Naive thymus-derived CD4-positive, alpha-beta T cell (primary cell): ENCODE data around the gene SETD5. TPM values are rescaled to one million over a fixed set of nuclear protein-coding genes. Genes with fewer than 3 reads are reported as not detected.

Experiments used
- ATAC-seq: fragments of 150-1000 bp; cut with Tn5 transposase; 2 replicates; pipeline ENCODE4 v1.10.0; 2021; ENCODE audit warnings: mild to moderate bottlenecking, moderate library complexity
- CTCF ChIA-PET: fragments of 350-600 bp; sonication (Branson Sonifier 250); formaldehyde crosslinking; loops from one replicate; lab custom pipeline; 2021; ENCODE audit warnings: antibody characterized with exemption; lab: Charles Lee
- POLR2A ChIA-PET: fragments of 350-600 bp; sonication (Branson Sonifier 250); formaldehyde crosslinking; loops from one replicate; lab custom pipeline; 2021; ENCODE audit warnings: antibody characterized with exemption, inconsistent platforms; lab: Charles Lee
- DNase-seq, 9 donors: peaks; one replicate each; pipeline versions ENCODE4 v3.0.0 to v3.0.0-alpha.2; 2020 to 2022; ENCODE audit warnings: mixed read lengths in 1 of 9
- H3K27ac ChIP-seq: one replicate; pipeline ENCODE4 v1.7.0; 2013; ENCODE audit warnings: mild to moderate bottlenecking, low read depth, low read length, moderate library complexity
- H3K27me3 ChIP-seq, 2 donors: one replicate each; pipeline ENCODE4 v1.7.0; 2013; ENCODE audit warnings: low read length in 2 of 2, mild to moderate bottlenecking in 2 of 2, moderate library complexity in 2 of 2; ENCODE audit not compliant: control insufficient read depth in 2 of 2, insufficient read depth in 2 of 2
- H3K36me3 ChIP-seq, 3 experiments: 1 replicate in 2 of 3; 2 replicates in 1 of 3; pipeline ENCODE4 v1.7.0; 2013; ENCODE audit warnings: low read length in 3 of 3, mild to moderate bottlenecking in 3 of 3, moderate library complexity in 1 of 3; ENCODE audit not compliant: insufficient read depth in 3 of 3, control insufficient read depth in 2 of 3
- H3K4me1 ChIP-seq, 2 donors: one replicate each; pipeline ENCODE4 v1.7.0; 2013; ENCODE audit warnings: low read length in 2 of 2, mild to moderate bottlenecking in 2 of 2, moderate library complexity in 1 of 2; ENCODE audit not compliant: control insufficient read depth in 2 of 2, insufficient read depth in 2 of 2
- H3K4me3 ChIP-seq: 2 replicates; pipeline ENCODE4 v1.7.0; 2013; ENCODE audit warnings: mild to moderate bottlenecking, low read length
- H3K9me3 ChIP-seq, 3 experiments: 1 replicate in 2 of 3; 2 replicates in 1 of 3; pipeline ENCODE4 v1.7.0; 2013; ENCODE audit warnings: low read length in 3 of 3; ENCODE audit not compliant: control insufficient read depth in 2 of 3
- H3K27ac Mint-ChIP-seq, 9 donors: one replicate each; pipeline ENCODE4 v1.8.0; 2020 to 2022; ENCODE audit warnings: mixed read lengths in 9 of 9, mild to moderate bottlenecking in 8 of 9, moderate library complexity in 5 of 9, inconsistent platforms in 2 of 9
- H3K27me3 Mint-ChIP-seq, 5 donors: one replicate each; pipeline ENCODE4 v1.8.0; 2021 to 2022; ENCODE audit warnings: mixed read lengths in 5 of 5, mild to moderate bottlenecking in 1 of 5
- H3K36me3 Mint-ChIP-seq, 5 donors: one replicate each; pipeline ENCODE4 v1.8.0; 2020 to 2022; ENCODE audit warnings: mixed read lengths in 5 of 5, mild to moderate bottlenecking in 3 of 5, inconsistent platforms in 1 of 5
- H3K4me1 Mint-ChIP-seq, 7 donors: one replicate each; pipeline ENCODE4 v1.8.0; 2020 to 2022; ENCODE audit warnings: mixed read lengths in 7 of 7, mild to moderate bottlenecking in 3 of 7, inconsistent platforms in 1 of 7
- H3K4me3 Mint-ChIP-seq, 10 donors: one replicate each; pipeline ENCODE4 v1.8.0; 2020 to 2022; ENCODE audit warnings: mild to moderate bottlenecking in 10 of 10, mixed read lengths in 10 of 10, moderate library complexity in 6 of 10, inconsistent platforms in 2 of 10
- H3K9me3 Mint-ChIP-seq, 11 donors: one replicate each; pipeline ENCODE4 v1.8.0; 2020 to 2022; ENCODE audit warnings: mixed read lengths in 11 of 11, mild to moderate bottlenecking in 4 of 11, inconsistent platforms in 1 of 11, moderate library complexity in 1 of 11
- intact Hi-C, 2 donors: fragments of 100-400 bp; cut with micrococcal nuclease; formaldehyde crosslinking; loops; one replicate each; pipeline ENCODE4 v1.15.1; 2023
- polyA plus RNA-seq, 2 donors: library from polyadenylated mRNA; unstranded; fragments of 300-500 nt; fragmentation: Illumina TruSeq; gene quantifications; one replicate each; pipeline ENCODE4 v1.2.3, GENCODE V29; 2021
- total RNA-seq, 6 experiments: library from RNA in 5 of 6; stranded (reverse) in 5 of 6; gene quantifications; 1 replicate in 5 of 6; 2 replicates in 1 of 6; pipeline ENCODE4 v1.2.3 and lab custom pipeline; 2021 to 2026

SETD5 gene
- total and polyA plus RNA-seq, 7 experiments from 2014 or later = 28.7 to 157 (median 130) TPM

DNA sequence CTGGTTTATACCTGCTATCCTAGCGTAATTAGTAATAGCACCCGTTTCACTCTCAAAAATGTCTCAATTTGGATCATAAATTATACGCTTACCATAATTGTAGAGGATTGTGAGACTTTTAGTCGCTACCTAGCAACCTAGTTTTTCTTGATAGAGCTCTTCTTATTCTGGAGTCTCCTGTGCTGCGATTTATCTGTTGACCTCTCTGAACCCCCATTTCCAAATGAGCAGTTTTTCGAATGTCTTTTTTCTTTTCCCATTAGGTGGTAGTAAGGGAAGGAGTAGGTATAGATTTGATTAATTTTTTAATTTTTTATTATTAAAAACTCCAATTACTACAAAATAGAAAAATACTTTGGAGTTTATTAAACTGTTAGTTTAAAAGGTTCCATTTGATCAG, 10.6 kb downstream of the SETD5 start:
- no peaks in the 10 kb centered on the region for H3K27me3 Mint-ChIP-seq
- H3K27ac Mint-ChIP-seq = no peak overlapping the region
- Histone ChIP-seq H3K36me3 (no peaks in the 10 kb centered on the region), H3K27ac (no peak overlapping the region), H3K9me3 (no peaks in the 10 kb centered on the region), H3K4me1 (peaks cover 12 to 39% of the 10 kb centered on the region in 2 donors), H3K4me3 (no peak overlapping the region), H3K27me3 (no peaks in the 10 kb centered on the region)
- peaks cover 43 to 96% (median 87%) of the 10 kb centered on the region in 7 donors for H3K4me1 Mint-ChIP-seq
- DNase-seq = no peak
- intact Hi-C loops = no loop called here
- no peak for ATAC-seq
- ChIA-PET POLR2A (interaction anchor here (5.3 kb wide), 1 partner anchor 11 kb away, joined by 45 read pairs; the partner anchor contains the start of gene SETD5), CTCF (interaction anchor here (0.5 kb wide), 1 partner anchor 624 kb away, joined by 3 read pairs; no protein-coding TSS in a partner anchor)
- peaks cover 4 to 21% (median 16%) of the 10 kb centered on the region in 5 donors for H3K36me3 Mint-ChIP-seq
- H3K9me3 Mint-ChIP-seq = peaks cover 0 to 3% (median 0%) of the 10 kb centered on the region in 11 donors
- H3K4me3 Mint-ChIP-seq = peak overlapping the region in 2 of 10 donors; percentile 25 to 41

DNA sequence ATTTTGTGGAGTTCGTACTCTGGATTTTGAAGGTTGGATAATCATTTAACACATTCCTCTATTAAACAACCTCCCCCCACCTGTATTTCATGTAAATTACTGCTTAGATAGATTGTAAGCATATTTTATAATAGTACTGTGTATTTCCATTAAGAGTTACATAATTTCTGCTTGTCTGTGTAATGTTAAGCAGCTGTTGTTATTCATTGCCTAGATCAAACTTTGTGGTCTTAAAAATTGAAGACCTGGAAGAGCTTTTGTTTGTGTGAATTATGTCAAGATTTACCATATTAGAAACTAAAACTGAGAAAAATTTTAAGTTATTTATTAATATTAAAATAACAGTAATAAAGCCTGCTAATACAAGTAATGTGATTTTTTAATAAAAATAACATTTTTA, 11.1 kb downstream of the SETD5 start:
- Histone ChIP-seq H3K27me3 (no peaks in the 10 kb centered on the region), H3K9me3 (no peaks in the 10 kb centered on the region), H3K4me1 (peaks cover 7 to 37% of the 10 kb centered on the region in 2 donors), H3K27ac (no peak overlapping the region), H3K36me3 (no peaks in the 10 kb centered on the region), H3K4me3 (no peak overlapping the region)
- H3K4me3 Mint-ChIP-seq = peak overlapping the region in 3 of 10 donors; percentile 1 to 41 (median 41)
- ChIA-PET POLR2A (interaction anchor here (5.3 kb wide), 1 partner anchor 11 kb away, joined by 45 read pairs; the partner anchor contains the start of gene SETD5), CTCF (interaction anchor here (0.5 kb wide), 1 partner anchor 623 kb away, joined by 3 read pairs; no protein-coding TSS in a partner anchor)
- H3K4me1 Mint-ChIP-seq = peaks cover 45 to 96% (median 87%) of the 10 kb centered on the region in 7 donors
- peaks cover 4 to 25% (median 20%) of the 10 kb centered on the region in 5 donors for H3K36me3 Mint-ChIP-seq
- ATAC-seq (no peak), DNase-seq (no peak)
- peaks cover 0 to 3% (median 0%) of the 10 kb centered on the region in 11 donors for H3K9me3 Mint-ChIP-seq
- peak overlapping the region in 2 of 9 donors; percentile 21 to 34 for H3K27ac Mint-ChIP-seq
- intact Hi-C loops = no loop called here
- H3K27me3 Mint-ChIP-seq = no peaks in the 10 kb centered on the region

DNA sequence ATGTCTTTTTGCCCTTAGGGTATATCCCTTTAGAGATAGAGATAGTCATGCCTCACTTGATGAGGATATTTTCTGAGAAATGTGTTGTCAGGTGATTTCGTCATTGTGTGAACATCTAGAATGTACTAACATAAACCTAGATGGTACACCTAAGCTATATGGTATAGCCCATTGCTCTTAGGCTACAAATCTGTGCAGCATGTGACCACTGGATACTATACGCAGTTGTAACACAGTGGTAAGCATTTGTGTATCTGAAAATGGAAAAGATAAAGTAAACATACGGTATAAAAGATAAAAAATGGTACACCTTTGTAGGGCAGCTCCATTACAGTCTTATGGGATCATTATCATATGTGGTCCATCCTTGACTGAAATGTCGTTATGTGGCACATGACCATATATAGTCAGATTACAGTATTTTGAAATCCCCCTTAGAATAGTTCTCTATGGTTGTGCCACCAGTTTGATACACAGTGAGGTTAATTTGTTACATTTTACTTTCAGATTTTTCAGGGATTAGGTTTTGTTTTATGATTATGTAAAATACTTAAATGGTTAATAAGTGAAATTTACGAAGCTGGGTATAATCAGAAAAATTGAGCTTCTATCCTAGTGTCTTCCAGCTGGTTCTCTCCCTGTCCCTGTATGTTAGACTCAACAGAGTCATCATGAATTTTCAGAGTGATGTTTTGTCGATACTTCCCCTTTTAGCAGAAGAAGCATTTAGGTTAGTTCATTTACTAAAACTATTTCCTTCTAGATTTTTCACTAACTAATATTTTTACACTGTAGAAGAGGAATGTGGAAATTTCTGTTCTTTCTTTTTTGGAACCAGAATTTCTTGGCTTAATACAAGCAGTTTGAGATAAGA, 12.8 kb downstream of the SETD5 start:
- Histone ChIP-seq H3K9me3 (no peaks in the 10 kb centered on the region), H3K27ac (no peak overlapping the region), H3K4me1 (peaks cover 5 to 27% of the 10 kb centered on the region in 2 donors), H3K36me3 (no peaks in the 10 kb centered on the region), H3K4me3 (no peak overlapping the region), H3K27me3 (no peaks in the 10 kb centered on the region)
- Mint-ChIP-seq H3K27ac (peak overlapping the region in 6 of 9 donors; percentile 23 to 78 (median 55)), H3K9me3 (peaks cover 0 to 3% (median 0%) of the 10 kb centered on the region in 11 donors), H3K4me1 (peaks cover 44 to 89% (median 81%) of the 10 kb centered on the region in 7 donors), H3K27me3 (no peaks in the 10 kb centered on the region), H3K4me3 (peak overlapping the region in 8 of 10 donors; percentile 8 to 67 (median 41)), H3K36me3 (peaks cover 4 to 25% (median 20%) of the 10 kb centered on the region in 5 donors)
- DNase-seq (no peak), ATAC-seq (peak; percentile 63)
- CTCF ChIA-PET = interaction anchor here (0.7 to 1.0 kb wide), 3 partner anchors 11 to 72 kb away, joined by 3 to 4 read pairs (median 3); no protein-coding TSS in a partner anchor
- intact Hi-C loops = no loop called here
- POLR2A ChIA-PET = interaction anchor here (5.3 kb wide), 1 partner anchor 13 kb away, joined by 45 read pairs; the partner anchor contains the start of gene SETD5

DNA sequence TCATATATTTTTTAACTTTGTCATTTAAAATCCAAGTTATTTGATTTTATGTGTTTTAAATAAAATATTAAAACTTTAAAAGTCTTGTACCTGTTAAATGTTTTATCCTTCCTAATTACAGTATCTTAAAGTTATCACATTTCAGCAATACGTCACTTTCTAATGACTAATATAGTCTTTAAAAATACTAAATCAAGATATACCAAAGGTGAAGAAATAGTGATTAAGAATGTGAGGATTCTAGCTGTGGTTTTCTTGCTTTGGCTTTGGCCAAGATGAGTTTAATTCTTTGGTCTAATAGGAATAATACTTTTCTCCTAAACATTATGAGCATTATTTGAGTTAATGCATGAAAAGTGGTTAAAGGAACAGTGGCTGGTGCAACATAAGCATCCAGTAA, 13.9 kb downstream of the SETD5 start:
- CTCF ChIA-PET = no interaction called here
- DNase-seq = no peak
- POLR2A ChIA-PET = interaction anchor here (5.3 kb wide), 1 partner anchor 14 kb away, joined by 45 read pairs; the partner anchor contains the start of gene SETD5

DNA sequence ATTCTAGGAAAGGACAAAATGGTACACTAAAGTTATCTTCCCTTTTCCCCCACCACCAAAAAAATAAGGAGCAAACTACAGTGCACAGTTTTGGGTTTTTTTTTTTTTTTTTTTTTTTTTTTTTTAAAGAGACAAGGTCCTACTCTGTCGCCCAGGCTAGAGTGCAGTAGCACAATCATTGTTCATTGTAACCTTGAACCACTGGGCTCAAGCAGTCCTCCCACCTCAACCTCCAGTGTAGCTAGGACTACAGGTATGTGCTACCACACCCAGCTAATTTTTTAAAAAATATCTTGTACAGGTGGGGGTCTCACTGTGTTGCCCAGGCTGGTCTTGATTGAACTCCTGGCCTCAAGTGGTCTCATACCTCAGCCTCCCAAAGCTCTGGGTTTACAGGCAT, 14.9 kb downstream of the SETD5 start:
- DNase-seq (no peak), ATAC-seq (no peak)
- H3K27ac ChIP-seq = no peak overlapping the region
- H3K27me3 ChIP-seq = no peaks in the 10 kb centered on the region
- Mint-ChIP-seq H3K27ac (peak overlapping the region in 8 of 9 donors; percentile 13 to 82 (median 66)), H3K4me3 (peak overlapping the region in 6 of 10 donors; percentile 12 to 53 (median 28)), H3K36me3 (peaks cover 4 to 28% (median 20%) of the 10 kb centered on the region in 5 donors), H3K9me3 (peaks cover 0 to 3% (median 0%) of the 10 kb centered on the region in 11 donors), H3K27me3 (no peaks in the 10 kb centered on the region), H3K4me1 (peaks cover 37 to 85% (median 76%) of the 10 kb centered on the region in 7 donors)
- no peaks in the 10 kb centered on the region for H3K9me3 ChIP-seq
- ChIA-PET CTCF (no interaction called here), POLR2A (interaction anchor here (1.0 kb wide), 1 partner anchor 15 kb away, joined by 4 read pairs; the partner anchor contains the start of gene SETD5)
- peaks cover 12 to 22% of the 10 kb centered on the region in 2 donors for H3K4me1 ChIP-seq
- no peak overlapping the region for H3K4me3 ChIP-seq
- intact Hi-C loops = no loop called here
- peaks cover 0 to 4% (median 0%) of the 10 kb centered on the region in 3 experiments for H3K36me3 ChIP-seq

More for the DNA sequence above, 13.9 kb downstream of the SETD5 start:
- Histone ChIP-seq H3K4me1 (peaks cover 7 to 25% of the 10 kb centered on the region in 2 donors), H3K36me3 (no peaks in the 10 kb centered on the region), H3K4me3 (no peak overlapping the region), H3K27ac (no peak overlapping the region), H3K27me3 (no peaks in the 10 kb centered on the region), H3K9me3 (no peaks in the 10 kb centered on the region)
- Mint-ChIP-seq H3K9me3 (peaks cover 0 to 3% (median 0%) of the 10 kb centered on the region in 11 donors), H3K27me3 (no peaks in the 10 kb centered on the region), H3K4me3 (no peak overlapping the region), H3K27ac (no peak overlapping the region), H3K4me1 (peaks cover 42 to 85% (median 76%) of the 10 kb centered on the region in 7 donors), H3K36me3 (peaks cover 4 to 31% (median 20%) of the 10 kb centered on the region in 5 donors)
- intact Hi-C loops = loop anchor here in 1 of 2 donors (1.0 kb wide), 1 partner anchor 12 kb away; no protein-coding TSS in a partner anchor
- no peak for ATAC-seq

DNA sequence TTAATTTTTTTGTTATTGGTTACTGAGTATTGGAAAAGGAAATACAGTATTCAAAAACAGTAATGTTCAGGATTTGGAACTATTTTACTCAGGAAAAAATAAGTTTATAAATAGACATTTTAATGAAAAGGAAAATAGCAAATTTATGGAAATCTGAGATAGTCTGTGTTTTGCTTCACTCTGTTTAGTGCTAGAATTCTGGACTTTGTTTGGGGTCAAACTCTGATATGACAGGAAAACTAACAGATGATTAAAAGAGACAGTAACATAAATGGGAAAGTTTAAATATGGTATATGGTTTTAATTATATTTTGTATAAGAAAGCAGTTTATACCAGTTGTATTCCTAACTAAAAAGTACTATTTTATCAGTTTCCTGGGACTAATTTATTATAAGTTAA, 17.4 kb downstream of the SETD5 start:
- Mint-ChIP-seq H3K27me3 (no peaks in the 10 kb centered on the region), H3K27ac (peak overlapping the region in 1 of 9 donors; percentile 43), H3K9me3 (peaks cover 0 to under 1% (median 0%) of the 10 kb centered on the region in 11 donors), H3K4me1 (peaks cover 27 to 83% (median 70%) of the 10 kb centered on the region in 7 donors), H3K4me3 (no peak overlapping the region), H3K36me3 (peaks cover under 1 to 17% (median 10%) of the 10 kb centered on the region in 5 donors)
- no peak overlapping the region for H3K4me3 ChIP-seq
- peaks cover 11 to 12% of the 10 kb centered on the region in 2 donors for H3K4me1 ChIP-seq
- no peaks in the 10 kb centered on the region for H3K27me3 ChIP-seq
- DNase-seq (no peak), ATAC-seq (no peak)
- POLR2A ChIA-PET = interaction anchor here (2.9 kb wide), 1 partner anchor 18 kb away, joined by 18 read pairs; the partner anchor contains the start of gene SETD5
- H3K9me3 ChIP-seq = no peaks in the 10 kb centered on the region
- H3K27ac ChIP-seq = no peak overlapping the region
- H3K36me3 ChIP-seq = peaks cover 0 to 5% (median 0%) of the 10 kb centered on the region in 3 experiments
- intact Hi-C loops = no loop called here
- CTCF ChIA-PET = no interaction called here
